B cell (primary cell): ENCODE data around the gene ARHGEF37. TPM values are rescaled to one million over a fixed set of nuclear protein-coding genes. Genes with fewer than 3 reads are reported as not detected.

ENCODE experiments used
- ATAC-seq: fragments of 200-7000 bp; cut with Tn5 transposase; one replicate; pipeline ENCODE4 v1.10.0; 2021; ENCODE audit warnings: low read depth, mild to moderate bottlenecking, moderate number of reproducible peaks, moderate library complexity
- CTCF ChIA-PET: fragments of 350-600 bp; sonication (Branson Sonifier 250); formaldehyde crosslinking; loops from one replicate; lab custom pipeline; 2021; ENCODE audit warnings: antibody characterized with exemption, inconsistent platforms; lab: Charles Lee
- POLR2A ChIA-PET: fragments of 350-600 bp; sonication (Branson Sonifier 250); formaldehyde crosslinking; loops from one replicate; lab custom pipeline; 2021; ENCODE audit warnings: antibody characterized with exemption; lab: Charles Lee
- DNase-seq: peaks from one replicate; pipeline ENCODE4 v3.0.0; 2013
- H2AFZ ChIP-seq: 2 replicates; pipeline ENCODE4 v1.6.1; 2012; ENCODE audit warnings: mild to moderate bottlenecking, low read depth, low read length; ENCODE audit not compliant: insufficient read depth, poor library complexity, severe bottlenecking
- H3K27ac ChIP-seq, 2 donors: 1 replicate in 1 of 2; 2 replicates in 1 of 2; pipeline ENCODE4 v1.5.1; 2012 to 2013; ENCODE audit warnings: low read length in 2 of 2, mild to moderate bottlenecking in 2 of 2, moderate library complexity in 1 of 2
- H3K27me3 ChIP-seq, 4 experiments: fragments of 200-600 bp in 1 of 4; sonication (generic) in 1 of 4; replicated peaks in 1 of 4; 1 replicate in 2 of 4; 2 replicates in 2 of 4; pipeline versions ENCODE4 v1.6.1 to v1.7.0; 2013 to 2016; ENCODE audit warnings: low read length in 3 of 4, mild to moderate bottlenecking in 2 of 4, mixed read lengths in 1 of 4, moderate library complexity in 1 of 4; ENCODE audit not compliant: insufficient read depth in 4 of 4, control insufficient read depth in 3 of 4; ENCODE audit errors: control extremely low read depth in 1 of 4
- H3K36me3 ChIP-seq, 2 experiments: replicated peaks in 1 of 2; 1 replicate in 1 of 2; 2 replicates in 1 of 2; pipeline versions ENCODE4 v1.6.1 to v1.7.1; 2013; ENCODE audit warnings: low read length in 1 of 2; ENCODE audit not compliant: insufficient read depth in 2 of 2, control insufficient read depth in 1 of 2; ENCODE audit errors: control extremely low read depth in 1 of 2, extremely low read depth in 1 of 2
- H3K4me1 ChIP-seq, 2 donors: fragments of 200-600 bp in 1 of 2; sonication (generic) in 1 of 2; 1 replicate in 1 of 2; 2 replicates in 1 of 2; pipeline versions ENCODE4 v1.5.1 to v1.6.1; 2013 to 2017; ENCODE audit warnings: low read length in 2 of 2; ENCODE audit not compliant: control insufficient read depth in 2 of 2, insufficient read depth in 2 of 2
- H3K4me2 ChIP-seq: replicated peaks from 2 replicates; pipeline ENCODE3; 2012; ENCODE audit warnings: mild to moderate bottlenecking, low read depth, low read length; ENCODE audit not compliant: poor library complexity, severe bottlenecking
- H3K4me3 ChIP-seq, 5 experiments: fragments of 200-600 bp in 1 of 5; sonication (generic) in 1 of 5; 1 replicate in 3 of 5; 2 replicates in 2 of 5; pipeline versions ENCODE4 v1.5.1 to v1.7.0; 2011 to 2016; ENCODE audit warnings: low read length in 4 of 5, mild to moderate bottlenecking in 4 of 5, low read depth in 2 of 5, control low read depth in 1 of 5, moderate library complexity in 1 of 5; ENCODE audit not compliant: insufficient read depth in 1 of 5; ENCODE audit errors: control extremely low read depth in 1 of 5, extremely low read depth in 1 of 5
- H3K79me2 ChIP-seq: fragments of 200-600 bp; sonication (generic); one replicate; pipeline ENCODE4 v1.6.0; 2016; ENCODE audit warnings: low read length; ENCODE audit not compliant: control insufficient read depth, insufficient read depth
- H3K9ac ChIP-seq: fragments of 200-600 bp; sonication (generic); 2 replicates; pipeline ENCODE4 v1.6.1; 2017; ENCODE audit warnings: mild to moderate bottlenecking, low read length, moderate library complexity
- H3K9me3 ChIP-seq, 3 donors: one replicate each; pipeline versions ENCODE4 v1.6.1 to v1.7.1; 2013; ENCODE audit warnings: low read length in 2 of 3; ENCODE audit not compliant: control insufficient read depth in 2 of 3, insufficient read depth in 1 of 3; ENCODE audit errors: control extremely low read depth in 1 of 3
- H4K20me1 ChIP-seq: 2 replicates; pipeline ENCODE4 v1.6.0; 2012; ENCODE audit warnings: mild to moderate bottlenecking, low read length; ENCODE audit not compliant: insufficient read depth, control insufficient read depth, poor library complexity, severe bottlenecking
- H3K27ac Mint-ChIP-seq: one replicate; pipeline ENCODE4 v1.8.0; 2021; ENCODE audit warnings: mixed read lengths
- H3K27me3 Mint-ChIP-seq: one replicate; pipeline ENCODE4 v1.8.0; 2021; ENCODE audit warnings: mixed read lengths
- H3K4me1 Mint-ChIP-seq: one replicate; pipeline ENCODE4 v1.8.0; 2021; ENCODE audit warnings: mixed read lengths
- H3K4me3 Mint-ChIP-seq: one replicate; pipeline ENCODE4 v1.8.0; 2021; ENCODE audit warnings: mixed read lengths
- H3K9me3 Mint-ChIP-seq: one replicate; pipeline ENCODE4 v1.8.0; 2022; ENCODE audit warnings: mixed read lengths; ENCODE audit not compliant: insufficient read depth
- CTCF ChIP-seq: fragments of 200-600 bp; IDR thresholded peaks from one replicate; pipeline ENCODE4 v1.8.0; 2022; ENCODE audit warnings: antibody characterized with exemption, mild to moderate bottlenecking
- EZH2 ChIP-seq: IDR thresholded peaks from 2 replicates; pipeline ENCODE4 v1.6.1; 2012; ENCODE audit warnings: borderline replicate concordance, low read depth, mild to moderate bottlenecking, moderate library complexity, low read length; ENCODE audit not compliant: insufficient read depth, poor library complexity, severe bottlenecking
- WGBS: methylation state at CpG from one replicate; pipeline ENCODE4 v1.1.5; 2013; ENCODE audit warnings: missing lambda C conversion rate; ENCODE audit not compliant: insufficient coverage; 5-methylcytosine and 5-hydroxymethylcytosine counted together
- intact Hi-C: fragments of 100-400 bp; cut with micrococcal nuclease; formaldehyde crosslinking; loops from one replicate; pipeline ENCODE4 v1.10.0; 2022
- polyA plus RNA-seq: library from polyadenylated mRNA; depleted of rRNA; stranded (reverse); fragments of >200 nt; gene quantifications from 2 replicates; pipeline ENCODE4 v1.2.3, GENCODE V29; 2012
- total RNA-seq, 2 donors: library from RNA; stranded (reverse); fragments of 120-200 nt in 1 of 2; gene quantifications; 1 replicate in 1 of 2; 2 replicates in 1 of 2; pipeline versions ENCODE4 v1.2.3 to v1.2.4, GENCODE V29; 2013 to 2022

The ARHGEF37 gene
- total and polyA plus RNA-seq, 2 donors (not counting 1 experiment from before 2014, with no cell fraction given): 0.06 to 1.7 TPM

- Histone ChIP-seq H3K4me2 (no peak overlapping the region), H3K4me3 (no peak overlapping the region), H3K27ac (no peak overlapping the region), H3K4me1 (peaks cover 0 to 6% of the 10 kb centered on the region in 2 donors), H3K27me3 (no peaks in the 10 kb centered on the region), H2AFZ (no peak overlapping the region), H4K20me1 (no peaks in the 10 kb centered on the region), H3K9me3 (no peaks in the 10 kb centered on the region), H3K79me2 (no peaks in the 10 kb centered on the region), H3K9ac (no peak overlapping the region), H3K36me3 (no peaks in the 10 kb centered on the region)
- no peak overlapping the region for H3K4me3 Mint-ChIP-seq
- TF ChIP-seq EZH2 (no peak), CTCF (no peak)
- peaks cover 4% of the 10 kb centered on the region for H3K4me1 Mint-ChIP-seq
- H3K27ac Mint-ChIP-seq: no peak overlapping the region
- POLR2A ChIA-PET: no interaction called here
- DNase-seq: no peak
- no peak for ATAC-seq
- CTCF ChIA-PET: interaction anchor here (1.8 to 2.0 kb wide), 2 partner anchors 206 to 211 kb away, joined by 6 read pairs; no protein-coding TSS in a partner anchor
- no peaks in the 10 kb centered on the region for H3K27me3 Mint-ChIP-seq
- intact Hi-C loops: no loop called here
- 90% methylated on average over 3 of the region's 3 CpGs for WGBS
- no peaks in the 10 kb centered on the region for H3K9me3 Mint-ChIP-seq
Observed at GRCh38 chr5:149623473-149623872, 42.2 kb downstream of the ARHGEF37 start.

- Histone ChIP-seq H3K36me3 (no peaks in the 10 kb centered on the region), H3K9me3 (no peaks in the 10 kb centered on the region), H2AFZ (no peak overlapping the region), H3K4me1 (no peaks in the 10 kb centered on the region), H3K79me2 (no peaks in the 10 kb centered on the region), H3K27me3 (no peaks in the 10 kb centered on the region), H3K27ac (no peak overlapping the region), H3K4me2 (no peak overlapping the region), H3K4me3 (no peak overlapping the region), H4K20me1 (no peaks in the 10 kb centered on the region), H3K9ac (no peak overlapping the region)
- H3K9me3 Mint-ChIP-seq: no peaks in the 10 kb centered on the region
- no peaks in the 10 kb centered on the region for H3K4me1 Mint-ChIP-seq
- 98% methylated on average over 11 of the region's 12 CpGs for WGBS
- intact Hi-C loops: no loop called here
- H3K4me3 Mint-ChIP-seq: no peak overlapping the region
- no peak overlapping the region for H3K27ac Mint-ChIP-seq
- ChIA-PET CTCF (no interaction called here), POLR2A (no interaction called here)
- ATAC-seq: no peak
- TF ChIP-seq CTCF: no peak
- no peak for TF ChIP-seq EZH2
- no peaks in the 10 kb centered on the region for H3K27me3 Mint-ChIP-seq
- no peak for DNase-seq
Observed at GRCh38 chr5:149627070-149627469, 45.8 kb downstream of the ARHGEF37 start.
